Measurements from ENCODE around the gene TBCE.

DNA sequence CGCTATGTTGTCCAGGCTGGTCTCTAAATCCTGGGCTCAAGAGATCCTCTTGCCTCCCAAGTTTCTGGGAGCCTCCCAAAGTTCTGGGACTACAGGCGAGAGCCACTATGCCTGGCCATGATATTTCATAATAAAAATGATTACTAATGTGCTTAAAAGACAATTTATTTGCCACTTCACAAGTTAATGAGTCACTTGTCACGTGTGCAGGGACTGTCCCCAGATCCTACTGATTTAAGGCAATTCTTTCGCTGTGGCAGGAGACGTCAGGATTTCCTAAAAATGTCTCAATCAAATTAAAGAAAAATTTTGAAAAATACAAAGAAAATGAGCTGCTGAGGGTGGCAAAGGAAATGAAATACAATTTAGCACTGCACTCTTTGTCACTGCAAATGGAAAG lies 93.5 kb downstream of the TBCE start:
- TF ChIP-seq EZH2phosphoT487 (IDR thresholded peaks at IDR 0.05; ENCODE audit: insufficient read depth, low read depth) (no peak), EZH2 (IDR thresholded peaks at IDR 0.05; ENCODE audit: insufficient read depth, poor library complexity, severe bottlenecking) (no peak)
